ENCODE measurements around the gene WFIKKN2. TPM values are rescaled to one million over a fixed set of nuclear protein-coding genes. Genes with fewer than 3 reads are reported as not detected.

WFIKKN2 gene
- total and polyA plus RNA-seq, 4 donors, result 0.01 to 0.31 (median 0.13) TPM

- WGBS, 2 donors, result 71 to 75% methylated on average over 6 of the region's 6 CpGs
- Histone ChIP-seq H3K9me3 (ENCODE audit: control insufficient read depth in 4 of 4, insufficient read depth in 3 of 4, low read length in 3 of 4) (no peaks in the 10 kb centered on the region), H3K27me3 (ENCODE audit: control insufficient read depth in 3 of 3, insufficient read depth in 3 of 3, low read length in 2 of 3) (no peaks in the 10 kb centered on the region), H3K36me3 (ENCODE audit: control insufficient read depth in 4 of 4, insufficient read depth in 4 of 4, low read length in 4 of 4) (no peaks in the 10 kb centered on the region), H3K4me1 (ENCODE audit: control insufficient read depth in 5 of 5, insufficient read depth in 5 of 5, low read length in 5 of 5) (peaks cover 0 to 4% (median 0%) of the 10 kb centered on the region in 5 donors), H3K4me3 (no peak overlapping the region), H3K9ac (ENCODE audit: insufficient read depth in 1 of 2, low read length in 2 of 2) (no peak overlapping the region), H3K27ac (ENCODE audit: low read depth in 1 of 2, low read length in 1 of 2) (no peak overlapping the region)
- TF ChIP-seq CTCF (IDR thresholded peaks at IDR 0.05; ENCODE audit: control extremely low read depth, extremely low read depth), result no peak
- no peak for ATAC-seq (ENCODE audit: insufficient read depth, low FRiP score)
- no peak for DNase-seq
These were observed 29.9 kb upstream of the WFIKKN2 start for GRCh38 chr17:50805486-50805885.

- Histone ChIP-seq H3K27me3 (ENCODE audit: control insufficient read depth in 3 of 3, insufficient read depth in 3 of 3, low read length in 2 of 3) (no peaks in the 10 kb centered on the region), H3K4me3 (no peak overlapping the region), H3K27ac (ENCODE audit: low read depth in 1 of 2, low read length in 1 of 2) (no peak overlapping the region), H3K36me3 (ENCODE audit: control insufficient read depth in 4 of 4, insufficient read depth in 4 of 4, low read length in 4 of 4) (no peaks in the 10 kb centered on the region), H3K4me1 (ENCODE audit: control insufficient read depth in 5 of 5, insufficient read depth in 5 of 5, low read length in 5 of 5) (peaks cover 0 to 4% (median 0%) of the 10 kb centered on the region in 5 donors), H3K9me3 (ENCODE audit: control insufficient read depth in 4 of 4, insufficient read depth in 3 of 4, low read length in 3 of 4) (no peaks in the 10 kb centered on the region), H3K9ac (ENCODE audit: insufficient read depth in 1 of 2, low read length in 2 of 2) (no peak overlapping the region)
- ATAC-seq (ENCODE audit: insufficient read depth, low FRiP score), result no peak
- DNase-seq, result peak; percentile 29 to 58 (median 30)
- 67 to 83% methylated on average over 11 of the region's 11 CpGs for whole genome bisulfite sequencing, 2 donors
- no peak for TF ChIP-seq CTCF (IDR thresholded peaks at IDR 0.05; ENCODE audit: control extremely low read depth, extremely low read depth)
These were observed 29.2 kb upstream of the WFIKKN2 start for GRCh38 chr17:50806141-50806643.

GRCh38 chr17:50807009-50807408 is 28.4 kb upstream of the WFIKKN2 start:
- Histone ChIP-seq H3K4me1 (ENCODE audit: control insufficient read depth in 5 of 5, insufficient read depth in 5 of 5, low read length in 5 of 5) (peaks cover 0 to 4% (median 0%) of the 10 kb centered on the region in 5 donors), H3K27ac (ENCODE audit: low read depth in 1 of 2, low read length in 1 of 2) (no peak overlapping the region), H3K9me3 (ENCODE audit: control insufficient read depth in 4 of 4, insufficient read depth in 3 of 4, low read length in 3 of 4) (no peaks in the 10 kb centered on the region), H3K9ac (ENCODE audit: insufficient read depth in 1 of 2, low read length in 2 of 2) (no peak overlapping the region), H3K36me3 (ENCODE audit: control insufficient read depth in 4 of 4, insufficient read depth in 4 of 4, low read length in 4 of 4) (no peaks in the 10 kb centered on the region), H3K27me3 (ENCODE audit: control insufficient read depth in 3 of 3, insufficient read depth in 3 of 3, low read length in 2 of 3) (no peaks in the 10 kb centered on the region), H3K4me3 (no peak overlapping the region)
- TF ChIP-seq CTCF (IDR thresholded peaks at IDR 0.05; ENCODE audit: control extremely low read depth, extremely low read depth), result no peak
- ATAC-seq (ENCODE audit: insufficient read depth, low FRiP score) (no peak), DNase-seq (no peak)
- WGBS, 2 donors, result 45 to 66% methylated on average over 2 of the region's 2 CpGs

- ATAC-seq (ENCODE audit: insufficient read depth, low FRiP score), result no peak
- WGBS, 2 donors, result 81 to 94% methylated on average over 5 of the region's 5 CpGs
These were observed 27.7 kb upstream of the WFIKKN2 start for GRCh38 chr17:50807675-50808074.

More at GRCh38 chr17:50807675-50808074, 27.7 kb upstream of the WFIKKN2 start:
- H3K9ac ChIP-seq (ENCODE audit: insufficient read depth in 1 of 2, low read length in 2 of 2), result no peak overlapping the region
- H3K4me1 ChIP-seq (ENCODE audit: control insufficient read depth in 5 of 5, insufficient read depth in 5 of 5, low read length in 5 of 5), result peaks cover 0 to 4% (median 0%) of the 10 kb centered on the region in 5 donors
- DNase-seq, result no peak
- no peak for TF ChIP-seq CTCF (IDR thresholded peaks at IDR 0.05; ENCODE audit: control extremely low read depth, extremely low read depth)
- no peaks in the 10 kb centered on the region for H3K9me3 ChIP-seq (ENCODE audit: control insufficient read depth in 4 of 4, insufficient read depth in 3 of 4, low read length in 3 of 4)
- no peaks in the 10 kb centered on the region for H3K27me3 ChIP-seq (ENCODE audit: control insufficient read depth in 3 of 3, insufficient read depth in 3 of 3, low read length in 2 of 3)
- no peaks in the 10 kb centered on the region for H3K36me3 ChIP-seq (ENCODE audit: control insufficient read depth in 4 of 4, insufficient read depth in 4 of 4, low read length in 4 of 4)
- H3K4me3 ChIP-seq, result no peak overlapping the region
- H3K27ac ChIP-seq (ENCODE audit: low read depth in 1 of 2, low read length in 1 of 2), result no peak overlapping the region
